22Rv1 (cell line): ENCODE data around the gene AJUBA.
A peak's percentile ranks its signal among the peaks of the same experiment; 100 is the strongest.

Experiments used
- H3K27ac ChIP-seq: fragments of 450-650 bp; 2 replicates; pipeline ENCODE4 v1.5.1; 2017
- ZFX ChIP-seq: fragments of 450-650 bp; IDR thresholded peaks from 2 replicates; pipeline ENCODE4 v1.6.1; 2017; ENCODE audit warnings: antibody characterized with exemption, borderline replicate concordance
- TF ChIP-seq, protein P1 (sequence below): fragments of 450-650 bp; IDR thresholded peaks from 2 replicates; pipeline ENCODE4 v1.5.1; 2017; ENCODE audit warnings: mild to moderate bottlenecking

The AJUBA gene

DNA sequence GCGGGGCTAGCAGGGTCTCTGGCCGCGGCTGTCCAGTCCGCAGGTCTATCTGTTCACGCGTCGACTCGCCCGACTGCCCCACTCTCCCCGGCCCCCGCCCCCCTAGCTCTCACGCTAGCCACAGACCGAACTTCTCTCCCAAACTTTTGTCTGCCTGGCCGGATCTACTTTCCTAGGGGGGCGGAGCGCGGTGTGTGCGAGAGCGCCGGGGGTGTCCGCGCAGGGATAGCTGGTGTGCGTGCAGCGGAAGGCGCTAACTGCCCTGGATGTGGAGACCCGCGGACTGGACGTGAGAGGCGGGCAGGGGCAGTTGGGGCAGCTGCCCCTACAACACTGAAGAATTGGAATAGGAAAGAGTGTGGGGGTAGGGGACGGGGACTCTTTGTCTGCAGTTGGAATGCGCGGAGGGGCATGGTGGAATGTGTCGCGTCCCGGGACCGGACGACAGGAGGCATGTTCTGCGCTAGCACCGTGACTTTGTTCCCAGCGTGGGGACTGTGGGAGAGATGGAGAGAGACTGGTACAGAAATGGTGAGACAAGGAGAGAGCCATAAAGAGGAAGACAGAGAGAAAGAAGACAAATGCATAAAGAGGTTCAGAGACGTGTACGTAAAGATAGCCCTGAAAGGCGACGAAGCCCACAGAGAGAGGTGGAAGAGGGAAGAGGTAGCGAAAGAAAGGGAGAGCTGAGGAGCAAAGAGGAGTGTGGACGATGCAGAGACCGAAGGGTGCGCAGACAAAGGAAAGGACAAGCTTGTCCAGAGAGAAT is at the start of gene AJUBA:
AJUBA (minus strand) TSS at position 75 of the 769 bp plus-strand sequence. CDS start 285 bp downstream, outside the sequence.
- TF ChIP-seq ZFX = no peak
- TF ChIP-seq, protein P1, sequence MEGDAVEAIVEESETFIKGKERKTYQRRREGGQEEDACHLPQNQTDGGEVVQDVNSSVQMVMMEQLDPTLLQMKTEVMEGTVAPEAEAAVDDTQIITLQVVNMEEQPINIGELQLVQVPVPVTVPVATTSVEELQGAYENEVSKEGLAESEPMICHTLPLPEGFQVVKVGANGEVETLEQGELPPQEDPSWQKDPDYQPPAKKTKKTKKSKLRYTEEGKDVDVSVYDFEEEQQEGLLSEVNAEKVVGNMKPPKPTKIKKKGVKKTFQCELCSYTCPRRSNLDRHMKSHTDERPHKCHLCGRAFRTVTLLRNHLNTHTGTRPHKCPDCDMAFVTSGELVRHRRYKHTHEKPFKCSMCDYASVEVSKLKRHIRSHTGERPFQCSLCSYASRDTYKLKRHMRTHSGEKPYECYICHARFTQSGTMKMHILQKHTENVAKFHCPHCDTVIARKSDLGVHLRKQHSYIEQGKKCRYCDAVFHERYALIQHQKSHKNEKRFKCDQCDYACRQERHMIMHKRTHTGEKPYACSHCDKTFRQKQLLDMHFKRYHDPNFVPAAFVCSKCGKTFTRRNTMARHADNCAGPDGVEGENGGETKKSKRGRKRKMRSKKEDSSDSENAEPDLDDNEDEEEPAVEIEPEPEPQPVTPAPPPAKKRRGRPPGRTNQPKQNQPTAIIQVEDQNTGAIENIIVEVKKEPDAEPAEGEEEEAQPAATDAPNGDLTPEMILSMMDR = no peak
- peak within 1 kb of the TSS; percentile 74 for H3K27ac ChIP-seq

- H3K27ac ChIP-seq = no peak overlapping the region
- TF ChIP-seq ZFX = no peak
- TF ChIP-seq, protein P1 = no peak
Observed at GRCh38 chr14:23030936-23031335, 48.6 kb upstream of the AJUBA start.

GRCh38 chr14:23028799-23029198 is 46.4 kb upstream of the AJUBA start:
- H3K27ac ChIP-seq = no peak overlapping the region
- no peak for TF ChIP-seq ZFX
- TF ChIP-seq, protein P1 = no peak

DNA sequence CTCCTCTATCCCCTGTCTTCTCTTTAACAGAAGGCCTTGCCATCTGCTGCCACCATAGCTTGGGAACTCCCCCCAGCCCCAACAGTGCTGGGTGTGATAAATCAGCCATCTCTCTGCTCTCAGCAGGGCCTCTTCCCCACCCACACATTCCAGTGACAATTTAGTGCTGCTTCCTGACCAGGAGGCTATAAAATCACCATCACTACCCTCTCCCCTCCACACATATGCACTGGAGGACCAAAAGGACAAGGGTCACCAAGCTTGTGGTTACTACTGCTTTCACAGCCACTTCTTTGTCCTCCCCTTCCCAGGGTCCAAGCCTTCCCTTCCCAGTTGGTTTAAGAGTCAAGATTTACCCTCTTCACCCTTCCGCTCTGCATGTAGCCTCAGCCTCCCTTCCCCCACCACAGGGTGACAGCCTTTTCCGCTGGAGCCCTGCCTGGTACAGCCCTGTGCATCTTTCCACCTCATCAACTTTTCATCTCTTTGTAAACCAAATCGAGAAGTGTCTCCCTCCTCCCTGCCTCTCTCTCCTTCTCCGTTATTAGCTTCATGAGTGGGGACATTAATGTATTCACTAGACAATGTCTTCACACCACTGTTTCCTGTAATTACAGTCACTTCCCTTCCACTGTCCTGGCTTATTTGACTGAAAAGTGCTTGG is 42.9 kb upstream of the AJUBA start:
- H3K27ac ChIP-seq = no peak overlapping the region
- TF ChIP-seq, protein P1 = no peak
- no peak for TF ChIP-seq ZFX

- no peak overlapping the region for H3K27ac ChIP-seq
- TF ChIP-seq, protein P1 = no peak
- TF ChIP-seq ZFX = no peak
Observed at GRCh38 chr14:23024612-23025075, 42.3 kb upstream of the AJUBA start.

DNA sequence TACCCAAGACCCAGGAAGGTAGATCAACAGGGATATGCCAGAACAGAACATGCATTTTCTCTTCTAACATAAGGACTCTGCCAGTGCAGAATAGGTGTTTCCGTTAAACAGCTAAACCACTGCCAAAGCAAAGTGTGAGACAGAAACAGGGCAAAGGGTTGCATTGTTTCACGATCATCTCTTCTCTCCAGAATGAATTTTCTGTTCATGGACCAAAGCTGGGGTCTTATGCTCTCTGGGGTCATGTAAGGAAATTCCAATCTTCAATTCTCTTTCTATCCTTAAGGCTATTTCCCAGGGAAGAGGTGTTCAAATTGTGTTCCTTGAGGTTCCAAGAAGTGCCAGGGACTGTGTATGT is 41.4 kb upstream of the AJUBA start:
- no peak for TF ChIP-seq ZFX
- TF ChIP-seq, protein P1 = no peak
- H3K27ac ChIP-seq = 0 out of 2 replicates have a peak overlapping the region, but pooled peaks have one; percentile 3
